ENCODE measurements around the gene WDR75. TPM values are rescaled to one million over a fixed set of nuclear protein-coding genes. Genes with fewer than 3 reads are reported as not detected.

Gene WDR75
- total RNA-seq, 3 donors from 2014 or later, result 20.6 to 28.4 (median 24.6) TPM

- intact Hi-C loops (cut with DNase I, micrococcal nuclease), result loop anchor here in 1 of 2 donors (10.0 kb wide), 1 partner anchor 888 kb away; no protein-coding TSS in a partner anchor
- no peaks in the 10 kb centered on the region for H3K4me1 ChIP-seq (ENCODE audit: low read depth)
- DNase-seq, result peak in 1 of 3 donors; percentile 24
- ATAC-seq, result peak; percentile 60
- no peaks in the 10 kb centered on the region for H3K36me3 ChIP-seq (ENCODE audit: low read depth)
- TF ChIP-seq CTCF (IDR thresholded peaks at IDR 0.05), result peak; percentile 43
- no peak overlapping the region for H3K4me3 ChIP-seq
- no peaks in the 10 kb centered on the region for H3K9me3 ChIP-seq
Measured at GRCh38 chr2:189412330-189412953, 28.8 kb upstream of the WDR75 start.

DNA sequence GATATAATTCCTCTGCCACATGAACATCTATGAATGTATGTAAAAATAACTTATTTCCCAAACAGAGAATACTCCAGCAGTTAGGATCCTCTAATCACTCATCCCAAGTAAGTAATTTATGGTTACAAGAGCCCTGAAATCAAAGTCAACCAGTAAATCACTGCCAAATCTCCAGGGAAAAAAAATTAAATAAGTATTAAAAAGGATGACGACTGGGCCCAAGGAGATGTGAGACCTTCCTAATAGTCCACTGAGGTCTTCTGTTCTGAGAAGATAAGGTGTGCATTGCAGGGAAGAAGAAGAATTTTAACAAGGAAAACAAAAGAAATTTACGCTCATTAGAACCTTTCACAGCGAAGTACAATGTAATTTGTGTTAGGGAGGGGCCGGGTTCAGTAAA, 28.0 kb upstream of the WDR75 start:
- ATAC-seq (no peak), DNase-seq (no peak)
- Histone ChIP-seq H3K4me1 (ENCODE audit: low read depth) (no peaks in the 10 kb centered on the region), H3K4me3 (no peak overlapping the region), H3K9me3 (no peaks in the 10 kb centered on the region), H3K36me3 (ENCODE audit: low read depth) (no peaks in the 10 kb centered on the region)
- intact Hi-C loops (cut with DNase I, micrococcal nuclease), result loop anchor here in 1 of 2 donors (10.0 kb wide), 1 partner anchor 888 kb away; no protein-coding TSS in a partner anchor
- no peak for TF ChIP-seq CTCF (IDR thresholded peaks at IDR 0.05)

GRCh38 chr2:189421644-189422043, 19.6 kb upstream of the WDR75 start:
- intact Hi-C loops (cut with DNase I, micrococcal nuclease), result no loop called here
- no peak for TF ChIP-seq CTCF (IDR thresholded peaks at IDR 0.05)
- ATAC-seq, result no peak

GRCh38 chr2:189424961-189425360, 16.3 kb upstream of the WDR75 start:
- Histone ChIP-seq H3K4me3 (no peak overlapping the region), H3K4me1 (ENCODE audit: low read depth) (no peaks in the 10 kb centered on the region), H3K36me3 (ENCODE audit: low read depth) (no peaks in the 10 kb centered on the region), H3K9me3 (no peaks in the 10 kb centered on the region)
- ATAC-seq (no peak), DNase-seq (no peak)
- TF ChIP-seq CTCF (IDR thresholded peaks at IDR 0.05), result no peak
- intact Hi-C loops (cut with DNase I, micrococcal nuclease), result no loop called here

More at GRCh38 chr2:189421644-189422043, 19.6 kb upstream of the WDR75 start:
- no peaks in the 10 kb centered on the region for H3K4me1 ChIP-seq (ENCODE audit: low read depth)
- H3K36me3 ChIP-seq (ENCODE audit: low read depth), result no peaks in the 10 kb centered on the region
- H3K9me3 ChIP-seq, result no peaks in the 10 kb centered on the region
- DNase-seq, result no peak
- H3K4me3 ChIP-seq, result no peak overlapping the region

DNA sequence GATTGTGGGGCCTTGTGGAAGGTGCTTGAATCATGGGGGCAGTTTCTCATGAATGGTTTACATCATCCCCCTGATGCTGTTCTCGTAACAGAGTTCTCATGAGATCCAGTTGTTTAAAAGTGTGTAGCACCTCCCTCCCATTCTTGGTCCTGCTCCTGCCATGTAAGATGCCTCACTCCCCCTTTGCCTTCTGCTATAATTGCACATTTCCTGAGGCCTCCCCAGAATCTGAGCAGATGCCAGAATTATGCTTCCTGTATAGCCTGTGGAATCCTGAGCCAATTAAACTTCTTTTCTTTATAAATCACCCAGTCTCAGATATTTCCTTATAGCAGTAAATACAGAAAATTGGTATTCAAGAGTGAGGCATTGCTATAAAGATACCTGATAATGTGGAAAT, 15.6 kb upstream of the WDR75 start:
- no peak for TF ChIP-seq CTCF (IDR thresholded peaks at IDR 0.05)
- H3K36me3 ChIP-seq (ENCODE audit: low read depth), result no peaks in the 10 kb centered on the region
- H3K9me3 ChIP-seq, result no peaks in the 10 kb centered on the region
- DNase-seq (no peak), ATAC-seq (no peak)
- no peak overlapping the region for H3K4me3 ChIP-seq
- H3K4me1 ChIP-seq (ENCODE audit: low read depth), result no peaks in the 10 kb centered on the region
- intact Hi-C loops (cut with DNase I, micrococcal nuclease), result no loop called here

All from mucosa of descending colon (tissue), 3 donors.